Measurements from ENCODE around the gene RASSF10. TPM values are rescaled to one million over a fixed set of nuclear protein-coding genes. Genes with fewer than 3 reads are reported as not detected.

Gene RASSF10
- total RNA-seq, 1 donor from 2014 or later, result 2.9 TPM

- peaks cover 29% of the 10 kb centered on the region for H3K4me1 Mint-ChIP-seq
- Histone ChIP-seq H3K9ac (no peak overlapping the region), H3K9me3 (ENCODE audit: low read depth) (no peaks in the 10 kb centered on the region), H4K20me1 (ENCODE audit: low read depth) (peaks cover 13% of the 10 kb centered on the region), H3K4me2 (no peak overlapping the region), H3K36me3 (no peaks in the 10 kb centered on the region), H3K27me3 (peaks cover 8% of the 10 kb centered on the region), H2AFZ (replicated peaks) (no peak overlapping the region), H3F3A (ENCODE audit: low read depth) (peaks cover 21% of the 10 kb centered on the region), H3K79me2 (ENCODE audit: low read depth) (peaks cover 6% of the 10 kb centered on the region), H3K27ac (no peak overlapping the region), H3K4me1 (peaks cover 32% of the 10 kb centered on the region), H3K4me3 (no peak overlapping the region)
- H3K36me3 Mint-ChIP-seq, result no peaks in the 10 kb centered on the region
- H3K9me3 Mint-ChIP-seq, result no peaks in the 10 kb centered on the region
- TF ChIP-seq EZH2phosphoT487 (IDR thresholded peaks at IDR 0.05), result no peak
- no peak for TF ChIP-seq EZH2 (IDR thresholded peaks at IDR 0.05)
- TF ChIP-seq CTCF (IDR thresholded peaks at IDR 0.05), result peak; percentile 16
- H3K27me3 Mint-ChIP-seq (ENCODE audit: insufficient read depth, low read depth), result peaks cover 6% of the 10 kb centered on the region
- no peak overlapping the region for H3K27ac Mint-ChIP-seq
- no peak for DNase-seq (ENCODE audit: low spot score)
- H3K4me3 Mint-ChIP-seq, result no peak overlapping the region
Measured at GRCh38 chr11:13016415-13016814, 7.3 kb downstream of the RASSF10 start.

GRCh38 chr11:13019313-13019712, 10.2 kb downstream of the RASSF10 start:
- no peak overlapping the region for H2AFZ ChIP-seq (replicated peaks)
- no peak overlapping the region for H3K4me2 ChIP-seq
- H3K4me3 ChIP-seq, result no peak overlapping the region
- no peaks in the 10 kb centered on the region for H3K27me3 ChIP-seq
- H3K4me1 ChIP-seq, result peaks cover 12% of the 10 kb centered on the region
- Mint-ChIP-seq H3K36me3 (no peaks in the 10 kb centered on the region), H3K27me3 (ENCODE audit: insufficient read depth, low read depth) (no peaks in the 10 kb centered on the region), H3K9me3 (no peaks in the 10 kb centered on the region), H3K4me3 (no peak overlapping the region), H3K27ac (no peak overlapping the region), H3K4me1 (peaks cover 1% of the 10 kb centered on the region)
- H3K9me3 ChIP-seq (ENCODE audit: low read depth), result no peaks in the 10 kb centered on the region
- no peaks in the 10 kb centered on the region for H4K20me1 ChIP-seq (ENCODE audit: low read depth)
- H3F3A ChIP-seq (ENCODE audit: low read depth), result no peaks in the 10 kb centered on the region
- H3K27ac ChIP-seq, result no peak overlapping the region
- no peak overlapping the region for H3K9ac ChIP-seq
- TF ChIP-seq EZH2 (IDR thresholded peaks at IDR 0.05) (no peak), CTCF (IDR thresholded peaks at IDR 0.05) (no peak), EZH2phosphoT487 (IDR thresholded peaks at IDR 0.05) (no peak)
- H3K36me3 ChIP-seq, result no peaks in the 10 kb centered on the region
- H3K79me2 ChIP-seq (ENCODE audit: low read depth), result no peaks in the 10 kb centered on the region
- no peak for DNase-seq (ENCODE audit: low spot score)

- H3K4me3 Mint-ChIP-seq, result no peak overlapping the region
- H3K36me3 ChIP-seq, result no peaks in the 10 kb centered on the region
- H2AFZ ChIP-seq (replicated peaks), result peak overlapping the region; percentile 68
- DNase-seq (ENCODE audit: low spot score), result no peak
- no peaks in the 10 kb centered on the region for H3K79me2 ChIP-seq (ENCODE audit: low read depth)
- no peaks in the 10 kb centered on the region for H3K36me3 Mint-ChIP-seq
- H3K4me2 ChIP-seq, result no peak overlapping the region
- no peaks in the 10 kb centered on the region for H3K9me3 Mint-ChIP-seq
- H3K9ac ChIP-seq, result no peak overlapping the region
- H3K4me1 ChIP-seq, result peaks cover 14% of the 10 kb centered on the region
- H3K9me3 ChIP-seq (ENCODE audit: low read depth), result no peaks in the 10 kb centered on the region
- H3K4me3 ChIP-seq, result no peak overlapping the region
- H3K27me3 ChIP-seq, result no peaks in the 10 kb centered on the region
- no peaks in the 10 kb centered on the region for H3K4me1 Mint-ChIP-seq
- H3F3A ChIP-seq (ENCODE audit: low read depth), result no peaks in the 10 kb centered on the region
- no peak overlapping the region for H3K27ac Mint-ChIP-seq
- no peak overlapping the region for H3K27ac ChIP-seq
- TF ChIP-seq EZH2 (IDR thresholded peaks at IDR 0.05), result no peak
- no peak for TF ChIP-seq EZH2phosphoT487 (IDR thresholded peaks at IDR 0.05)
- TF ChIP-seq CTCF (IDR thresholded peaks at IDR 0.05), result no peak
- no peaks in the 10 kb centered on the region for H3K27me3 Mint-ChIP-seq (ENCODE audit: insufficient read depth, low read depth)
- H4K20me1 ChIP-seq (ENCODE audit: low read depth), result no peaks in the 10 kb centered on the region
Measured at GRCh38 chr11:13023423-13023822, 14.3 kb downstream of the RASSF10 start.

All from neural progenitor cell (in vitro differentiated cells).